SH-SY5Y (cell line): ENCODE measurements around the gene TNC.

Experiments
- GATA2 ChIP-seq: IDR thresholded peaks from 2 replicates; pipeline ENCODE4 v1.6.1; 2011; ENCODE audit warnings: mild to moderate bottlenecking, low read depth, low read length
- GATA3 ChIP-seq: IDR thresholded peaks from 2 replicates; pipeline ENCODE4 v1.6.1; 2011; ENCODE audit warnings: low read depth, mild to moderate bottlenecking, low read length, moderate library complexity

DNA sequence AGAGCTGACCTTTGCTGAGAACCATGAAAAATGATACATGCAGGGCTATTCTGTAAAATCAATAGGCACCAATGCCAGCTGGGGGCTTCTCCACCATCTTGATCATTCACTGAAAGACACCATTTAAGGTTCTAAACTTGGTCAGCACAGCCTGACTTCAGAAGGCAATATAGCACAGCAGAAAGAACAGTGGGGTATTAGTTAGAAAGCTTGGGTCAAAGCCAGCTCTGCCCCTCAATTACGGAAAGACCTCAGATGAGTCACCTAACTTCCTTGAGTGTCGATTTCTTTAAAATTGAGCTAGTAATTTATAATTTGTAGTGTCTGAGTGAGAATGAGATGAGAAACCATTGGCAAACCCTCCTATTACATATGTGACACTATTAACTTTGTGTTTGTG, 3.4 kb downstream of the TNC start:
- TF ChIP-seq GATA2, result no peak
- no peak for TF ChIP-seq GATA3
